DOHH2 (cell line): ENCODE measurements around the gene PPP1R3F.

ENCODE experiments used
- EZH2phosphoT487 ChIP-seq: fragments of 200-600 bp; sonication (generic); IDR thresholded peaks from 2 replicates; pipeline ENCODE4 v1.6.1; 2017; ENCODE audit warnings: borderline replicate concordance, mild to moderate bottlenecking, antibody characterized with exemption, low read length, moderate library complexity, mixed read lengths
- TF ChIP-seq, protein P1 (sequence below): fragments of 200-600 bp; sonication (generic); IDR thresholded peaks from one replicate; pipeline ENCODE4 v1.5.1; 2014; ENCODE audit warnings: antibody characterized with exemption, mild to moderate bottlenecking, low read depth, low read length; ENCODE audit not compliant: poor library complexity, severe bottlenecking

GRCh38 chrX:49250066-49250465, 19.5 kb upstream of the PPP1R3F start:
- TF ChIP-seq, protein P1, sequence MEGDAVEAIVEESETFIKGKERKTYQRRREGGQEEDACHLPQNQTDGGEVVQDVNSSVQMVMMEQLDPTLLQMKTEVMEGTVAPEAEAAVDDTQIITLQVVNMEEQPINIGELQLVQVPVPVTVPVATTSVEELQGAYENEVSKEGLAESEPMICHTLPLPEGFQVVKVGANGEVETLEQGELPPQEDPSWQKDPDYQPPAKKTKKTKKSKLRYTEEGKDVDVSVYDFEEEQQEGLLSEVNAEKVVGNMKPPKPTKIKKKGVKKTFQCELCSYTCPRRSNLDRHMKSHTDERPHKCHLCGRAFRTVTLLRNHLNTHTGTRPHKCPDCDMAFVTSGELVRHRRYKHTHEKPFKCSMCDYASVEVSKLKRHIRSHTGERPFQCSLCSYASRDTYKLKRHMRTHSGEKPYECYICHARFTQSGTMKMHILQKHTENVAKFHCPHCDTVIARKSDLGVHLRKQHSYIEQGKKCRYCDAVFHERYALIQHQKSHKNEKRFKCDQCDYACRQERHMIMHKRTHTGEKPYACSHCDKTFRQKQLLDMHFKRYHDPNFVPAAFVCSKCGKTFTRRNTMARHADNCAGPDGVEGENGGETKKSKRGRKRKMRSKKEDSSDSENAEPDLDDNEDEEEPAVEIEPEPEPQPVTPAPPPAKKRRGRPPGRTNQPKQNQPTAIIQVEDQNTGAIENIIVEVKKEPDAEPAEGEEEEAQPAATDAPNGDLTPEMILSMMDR, result no peak
- TF ChIP-seq EZH2phosphoT487, result no peak
